Right lobe of liver (tissue), 6 donors: ENCODE data around the gene MGAT4C. TPM values are rescaled to one million over a fixed set of nuclear protein-coding genes. Genes with fewer than 3 reads are reported as not detected.
"Not testable (repeated sequence)": the region's sequence is repeated elsewhere in the genome, so short reads cannot be mapped to it uniquely, and the experiment has no call there.

ENCODE experiments used
- ATAC-seq, 4 donors: fragments of 200-7000 bp; cut with Tn5 transposase; one replicate each; pipeline ENCODE4 v1.9.1; 2020; ENCODE audit warnings: mild to moderate bottlenecking in 4 of 4, moderate library complexity in 4 of 4
- DNase-seq, 3 donors: peaks; one replicate each; pipeline ENCODE4 v3.0.0-alpha.2; 2020
- H3K27ac ChIP-seq, 3 donors: fragments of 200-600 bp; one replicate each; pipeline ENCODE4 v1.8.0; 2022
- H3K27me3 ChIP-seq, 2 donors: fragments of 200-600 bp; one replicate each; pipeline ENCODE4 v1.8.0; 2022
- H3K36me3 ChIP-seq, 4 donors: fragments of 200-600 bp; sonication (generic) in 1 of 4; one replicate each; pipeline versions ENCODE4 v1.5.1 to v1.8.0; 2017 to 2022; ENCODE audit warnings: control low read depth in 1 of 4
- H3K4me1 ChIP-seq, 4 donors: fragments of 200-600 bp; sonication (generic) in 1 of 4; one replicate each; pipeline versions ENCODE4 v1.5.1 to v1.8.0; 2017 to 2022; ENCODE audit warnings: control low read depth in 1 of 4
- H3K4me3 ChIP-seq, 3 donors: fragments of 200-600 bp; one replicate each; pipeline ENCODE4 v1.8.0; 2022
- H3K9me3 ChIP-seq, 4 donors: fragments of 200-600 bp; sonication (generic) in 1 of 4; one replicate each; pipeline versions ENCODE4 v1.5.1 to v1.8.0; 2017 to 2022; ENCODE audit warnings: control low read depth in 1 of 4
- POLR2A ChIP-seq: fragments of 450-650 bp; IDR thresholded peaks from one replicate; pipeline ENCODE4 v1.6.1; 2017; ENCODE audit warnings: antibody characterized with exemption, mild to moderate bottlenecking
- WGBS: methylation state at CpG from one replicate; pipeline ENCODE4 v1.1.6; 2018; ENCODE audit warnings: low coverage, low lambda C conversion rate; ENCODE audit not compliant: insufficient coverage; ENCODE audit errors: missing lambda C conversion rate; 5-methylcytosine and 5-hydroxymethylcytosine counted together
- intact Hi-C, 2 donors: fragments of 100-400 bp; cut with DNase I; formaldehyde crosslinking; loops; one replicate each; pipeline versions ENCODE4 v1.11.2 to v1.14.1; 2022
- total RNA-seq, 6 experiments: library from RNA; depleted of rRNA in 2 of 6; stranded (reverse); fragments of >200 nt in 2 of 6; fragmentation: NEBNext Ultra II Directional in 3 of 6; extraction: Animal tissue kit (Norgen Biotek cat#: 25700) in 3 of 6; gene quantifications; one replicate each; pipeline versions ENCODE4 v1.1.0 to v1.2.4, GENCODE V29; 2016 to 2023
- TF ChIP-seq, protein P1 (sequence below), 4 donors: fragments of 200-600 bp in 3 of 4; fragments of 450-650 bp in 1 of 4; IDR thresholded peaks; one replicate each; pipeline versions ENCODE4 v1.5.1 to v1.8.0; 2016 to 2022; ENCODE audit warnings: antibody characterized with exemption in 4 of 4, mild to moderate bottlenecking in 2 of 4
- donor health status: DM: no; HTN: yes; CAD: no.
- donor health status: DM: no; HTN: no; CAD: no.
- donor health status: DM: no; HTN: no; CAD: no.
- donor health status: DM: no; HTN: yes; CAD: no.
- donor health status: DM: no; HTN: yes; CAD: no.

The MGAT4C gene
- total RNA-seq, 6 experiments from 2014 or later = 0.06 to 0.55 (median 0.07) TPM; not detected in 1

GRCh38 chr12:86134561-86134960, 121.6 kb downstream of the MGAT4C start:
- Histone ChIP-seq H3K4me3 (no peak overlapping the region), H3K27ac (no peak overlapping the region), H3K4me1 (no peaks in the 10 kb centered on the region), H3K9me3 (no peaks in the 10 kb centered on the region), H3K36me3 (no peaks in the 10 kb centered on the region), H3K27me3 (no peaks in the 10 kb centered on the region)
- no peak for ATAC-seq
- TF ChIP-seq, protein P1, sequence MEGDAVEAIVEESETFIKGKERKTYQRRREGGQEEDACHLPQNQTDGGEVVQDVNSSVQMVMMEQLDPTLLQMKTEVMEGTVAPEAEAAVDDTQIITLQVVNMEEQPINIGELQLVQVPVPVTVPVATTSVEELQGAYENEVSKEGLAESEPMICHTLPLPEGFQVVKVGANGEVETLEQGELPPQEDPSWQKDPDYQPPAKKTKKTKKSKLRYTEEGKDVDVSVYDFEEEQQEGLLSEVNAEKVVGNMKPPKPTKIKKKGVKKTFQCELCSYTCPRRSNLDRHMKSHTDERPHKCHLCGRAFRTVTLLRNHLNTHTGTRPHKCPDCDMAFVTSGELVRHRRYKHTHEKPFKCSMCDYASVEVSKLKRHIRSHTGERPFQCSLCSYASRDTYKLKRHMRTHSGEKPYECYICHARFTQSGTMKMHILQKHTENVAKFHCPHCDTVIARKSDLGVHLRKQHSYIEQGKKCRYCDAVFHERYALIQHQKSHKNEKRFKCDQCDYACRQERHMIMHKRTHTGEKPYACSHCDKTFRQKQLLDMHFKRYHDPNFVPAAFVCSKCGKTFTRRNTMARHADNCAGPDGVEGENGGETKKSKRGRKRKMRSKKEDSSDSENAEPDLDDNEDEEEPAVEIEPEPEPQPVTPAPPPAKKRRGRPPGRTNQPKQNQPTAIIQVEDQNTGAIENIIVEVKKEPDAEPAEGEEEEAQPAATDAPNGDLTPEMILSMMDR (IDR thresholded peaks at IDR 0.05) = no peak
- TF ChIP-seq POLR2A = no peak
- DNase-seq = no peak
- WGBS = 46% methylated on average over 3 of the region's 3 CpGs
- intact Hi-C loops = no loop called here

DNA sequence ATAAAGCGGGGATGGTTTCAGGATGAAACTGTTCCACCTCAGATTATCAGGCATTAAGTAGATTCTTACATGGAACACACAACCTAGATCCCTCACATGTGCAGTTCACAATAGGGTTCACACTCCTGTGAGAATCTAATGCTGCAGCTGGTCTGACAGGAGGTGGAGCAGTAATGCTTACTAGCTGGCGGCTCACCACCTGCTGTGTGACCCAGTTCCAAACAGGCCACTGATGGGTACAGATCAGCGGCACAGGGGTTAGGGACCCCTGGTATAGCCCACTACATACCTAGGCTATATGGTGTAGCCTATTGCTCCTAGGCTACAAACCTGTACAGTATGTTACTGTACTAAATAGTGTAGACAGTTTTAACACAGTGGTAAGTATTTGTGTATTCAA, 129.3 kb downstream of the MGAT4C start:
- H3K27ac ChIP-seq, ATAC-seq, H3K4me1 ChIP-seq, H3K27me3 ChIP-seq, H3K4me3 ChIP-seq, DNase-seq, intact Hi-C loops, H3K9me3 ChIP-seq, H3K36me3 ChIP-seq: not testable (repeated sequence)
- WGBS = no CpG with 5 or more reads among the region's 3 CpGs

DNA sequence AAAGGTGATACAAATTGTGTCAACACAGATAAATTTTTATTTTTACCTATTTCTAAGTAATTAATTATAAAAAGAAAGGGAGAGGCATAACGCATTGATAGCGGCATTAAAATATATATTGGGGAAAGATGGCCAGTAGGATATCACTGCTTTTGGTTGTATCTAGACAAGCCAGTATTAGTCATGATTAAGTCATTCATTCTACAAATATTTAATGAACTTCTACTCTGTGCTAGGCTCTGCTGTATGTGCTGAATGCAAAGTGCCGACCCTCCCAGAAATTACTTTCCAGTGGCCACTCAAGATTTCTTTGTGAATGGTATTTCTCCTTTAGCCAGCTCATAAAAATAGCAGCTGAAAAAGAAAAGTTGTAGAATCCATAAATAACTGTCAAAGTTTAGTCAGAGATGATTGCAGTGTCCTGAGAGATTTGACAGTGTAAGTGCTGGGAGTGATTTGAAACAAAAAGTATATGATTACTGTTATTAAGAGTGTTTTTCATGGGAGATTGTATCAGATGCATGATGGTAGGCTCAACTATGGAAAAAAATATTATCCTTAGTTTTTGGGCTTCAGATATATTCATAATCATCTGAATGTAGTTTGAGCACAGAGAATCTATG, 133.2 kb downstream of the MGAT4C start:
- Histone ChIP-seq H3K27ac (no peak overlapping the region), H3K36me3 (no peaks in the 10 kb centered on the region), H3K9me3 (no peaks in the 10 kb centered on the region), H3K4me1 (no peaks in the 10 kb centered on the region), H3K27me3 (no peaks in the 10 kb centered on the region), H3K4me3 (no peak overlapping the region)
- intact Hi-C loops = no loop called here
- ATAC-seq (no peak), DNase-seq (no peak)
- 64% methylated on average over 3 of the region's 3 CpGs for WGBS
- no peak for TF ChIP-seq POLR2A
- TF ChIP-seq, protein P1 (IDR thresholded peaks at IDR 0.05) = no peak

DNA sequence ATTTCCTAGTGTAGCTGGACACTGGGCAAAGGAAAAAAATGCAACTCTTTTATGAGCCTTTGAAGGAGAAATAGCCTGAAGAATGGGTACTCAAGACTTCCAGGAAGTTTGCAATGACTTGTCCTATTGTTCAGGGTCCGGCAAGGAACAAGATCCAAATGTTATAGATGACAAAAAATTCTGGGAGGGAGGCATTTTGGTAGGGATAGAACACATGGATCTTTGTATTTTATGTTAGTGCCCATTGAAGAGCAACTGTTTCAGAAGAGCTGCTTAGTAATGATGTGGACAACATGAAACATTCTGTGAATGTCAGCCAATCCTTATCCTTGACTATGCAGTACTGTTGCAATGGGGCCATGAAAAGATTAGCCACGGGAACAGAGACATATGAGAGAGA, 138.0 kb downstream of the MGAT4C start:
- no peak overlapping the region for H3K4me3 ChIP-seq
- H3K4me1 ChIP-seq = no peaks in the 10 kb centered on the region
- 31% methylated on average over 2 of the region's 2 CpGs for whole genome bisulfite sequencing
- H3K27me3 ChIP-seq = no peaks in the 10 kb centered on the region
- H3K36me3 ChIP-seq = no peaks in the 10 kb centered on the region
- no peaks in the 10 kb centered on the region for H3K9me3 ChIP-seq
- intact Hi-C loops = no loop called here
- TF ChIP-seq, protein P1 (IDR thresholded peaks at IDR 0.05) = no peak
- no peak for TF ChIP-seq POLR2A
- H3K27ac ChIP-seq = no peak overlapping the region
- DNase-seq (no peak), ATAC-seq (no peak)

GRCh38 chr12:86117711-86118110, 138.5 kb downstream of the MGAT4C start:
- TF ChIP-seq, protein P1 (IDR thresholded peaks at IDR 0.05) = no peak
- TF ChIP-seq POLR2A = no peak
- ATAC-seq = no peak
- WGBS = 28% methylated on average over 1 of the region's 1 CpG
- no peaks in the 10 kb centered on the region for H3K27me3 ChIP-seq
- intact Hi-C loops = no loop called here
- no peak overlapping the region for H3K4me3 ChIP-seq
- no peak overlapping the region for H3K27ac ChIP-seq
- H3K4me1 ChIP-seq = no peaks in the 10 kb centered on the region
- no peak for DNase-seq
- H3K36me3 ChIP-seq = no peaks in the 10 kb centered on the region
- H3K9me3 ChIP-seq = no peaks in the 10 kb centered on the region
